PC-9 (cell line): Measurements from ENCODE around the gene KLHL25.

Experiments used
- EZH2 ChIP-seq: fragments of 200-600 bp; sonication (generic); IDR thresholded peaks from 2 replicates; pipeline ENCODE4 v1.8.0; 2017; ENCODE audit warnings: antibody characterized with exemption, low read depth
- TF ChIP-seq, protein P1 (sequence below): fragments of 200-600 bp; sonication (generic); conservative IDR thresholded peaks from 2 replicates; pipeline ENCODE4 v1.6.1; 2017; ENCODE audit warnings: mixed run types, antibody characterized with exemption, mild to moderate bottlenecking, moderate library complexity

DNA sequence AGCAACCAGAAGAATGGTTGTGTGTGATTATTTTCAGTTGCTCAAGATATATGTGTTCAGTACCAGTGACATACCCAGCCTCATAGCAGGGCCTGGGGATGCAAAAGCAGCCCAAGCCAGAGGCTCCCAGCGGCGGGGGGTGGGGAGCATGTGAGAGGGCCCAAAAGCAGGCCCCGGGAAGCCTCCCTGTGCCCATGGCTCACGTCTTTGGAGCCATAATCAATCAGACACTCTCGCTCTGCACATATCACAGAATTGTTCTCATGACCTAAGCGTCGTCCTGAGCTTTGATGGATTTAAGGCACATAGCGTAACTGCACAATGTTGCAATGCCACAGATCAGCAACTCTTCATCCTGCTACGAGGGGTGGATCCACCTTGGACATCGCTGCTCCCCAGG is 20.8 kb downstream of the KLHL25 start:
- TF ChIP-seq, protein P1, sequence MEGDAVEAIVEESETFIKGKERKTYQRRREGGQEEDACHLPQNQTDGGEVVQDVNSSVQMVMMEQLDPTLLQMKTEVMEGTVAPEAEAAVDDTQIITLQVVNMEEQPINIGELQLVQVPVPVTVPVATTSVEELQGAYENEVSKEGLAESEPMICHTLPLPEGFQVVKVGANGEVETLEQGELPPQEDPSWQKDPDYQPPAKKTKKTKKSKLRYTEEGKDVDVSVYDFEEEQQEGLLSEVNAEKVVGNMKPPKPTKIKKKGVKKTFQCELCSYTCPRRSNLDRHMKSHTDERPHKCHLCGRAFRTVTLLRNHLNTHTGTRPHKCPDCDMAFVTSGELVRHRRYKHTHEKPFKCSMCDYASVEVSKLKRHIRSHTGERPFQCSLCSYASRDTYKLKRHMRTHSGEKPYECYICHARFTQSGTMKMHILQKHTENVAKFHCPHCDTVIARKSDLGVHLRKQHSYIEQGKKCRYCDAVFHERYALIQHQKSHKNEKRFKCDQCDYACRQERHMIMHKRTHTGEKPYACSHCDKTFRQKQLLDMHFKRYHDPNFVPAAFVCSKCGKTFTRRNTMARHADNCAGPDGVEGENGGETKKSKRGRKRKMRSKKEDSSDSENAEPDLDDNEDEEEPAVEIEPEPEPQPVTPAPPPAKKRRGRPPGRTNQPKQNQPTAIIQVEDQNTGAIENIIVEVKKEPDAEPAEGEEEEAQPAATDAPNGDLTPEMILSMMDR, result no peak
- no peak for TF ChIP-seq EZH2
